RPMI7951 (cell line): ENCODE results near the gene CFAP74. TPM values are rescaled to one million over a fixed set of nuclear protein-coding genes. Genes with fewer than 3 reads are reported as not detected.
"Not testable (repeated sequence)": the region's sequence is repeated elsewhere in the genome, so short reads cannot be mapped to it uniquely, and the experiment has no call there.

Experiments used
- DNase-seq: peaks from one replicate; pipeline ENCODE4 v3.0.0-alpha.2; 2012; ENCODE audit warnings: low read depth
- total RNA-seq: library from RNA; depleted of rRNA; stranded (reverse); fragments of >200 nt; shearing (Covaris generic); gene quantifications from 2 replicates; pipeline ENCODE4 v1.2.3, GENCODE V29; 2014

CFAP74 gene
- total RNA-seq, 1 experiment from 2014 or later: not detected

DNA sequence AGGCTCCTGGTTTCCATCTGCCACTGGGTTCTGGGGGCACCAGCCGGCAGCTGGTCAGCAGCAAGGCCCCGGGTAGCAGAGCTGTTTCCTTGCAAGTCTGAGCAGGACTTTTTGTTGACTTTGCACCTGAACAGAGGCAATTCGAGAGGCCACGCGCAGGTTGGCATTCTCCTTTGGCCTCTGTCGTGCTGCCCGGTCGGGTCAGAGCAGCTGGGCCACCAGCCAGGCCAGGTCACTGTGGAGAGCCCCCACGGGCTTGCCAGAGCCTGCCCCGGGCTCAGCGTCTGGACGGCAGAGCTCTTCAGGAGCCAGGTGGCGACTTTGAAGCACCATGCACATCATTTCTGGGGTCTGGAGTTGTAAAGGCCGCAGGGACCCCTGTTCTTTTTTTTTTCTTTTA, 56.1 kb downstream of the CFAP74 start:
- DNase-seq: no peak

DNA sequence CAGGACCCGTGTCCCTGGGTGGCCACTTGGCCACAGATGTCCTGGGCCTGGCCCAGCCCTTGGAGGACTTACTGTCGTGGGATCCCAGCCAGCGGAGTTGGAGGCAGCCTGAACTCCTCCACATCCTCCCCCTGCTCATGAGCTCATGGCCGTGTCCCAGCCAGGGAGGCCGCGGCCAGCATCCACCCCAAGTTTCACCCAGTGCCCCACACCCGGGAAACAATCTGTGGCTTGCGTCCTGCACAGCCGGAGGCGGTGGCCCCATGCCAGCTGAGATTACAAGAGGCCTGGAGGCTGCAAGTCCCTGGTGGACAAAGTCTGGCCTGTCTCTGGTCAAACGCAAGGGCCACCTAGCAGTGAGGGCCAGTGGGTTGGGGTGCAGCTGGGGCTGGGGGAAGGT, 57.0 kb downstream of the CFAP74 start:
- DNase-seq: peak; percentile 17

DNA sequence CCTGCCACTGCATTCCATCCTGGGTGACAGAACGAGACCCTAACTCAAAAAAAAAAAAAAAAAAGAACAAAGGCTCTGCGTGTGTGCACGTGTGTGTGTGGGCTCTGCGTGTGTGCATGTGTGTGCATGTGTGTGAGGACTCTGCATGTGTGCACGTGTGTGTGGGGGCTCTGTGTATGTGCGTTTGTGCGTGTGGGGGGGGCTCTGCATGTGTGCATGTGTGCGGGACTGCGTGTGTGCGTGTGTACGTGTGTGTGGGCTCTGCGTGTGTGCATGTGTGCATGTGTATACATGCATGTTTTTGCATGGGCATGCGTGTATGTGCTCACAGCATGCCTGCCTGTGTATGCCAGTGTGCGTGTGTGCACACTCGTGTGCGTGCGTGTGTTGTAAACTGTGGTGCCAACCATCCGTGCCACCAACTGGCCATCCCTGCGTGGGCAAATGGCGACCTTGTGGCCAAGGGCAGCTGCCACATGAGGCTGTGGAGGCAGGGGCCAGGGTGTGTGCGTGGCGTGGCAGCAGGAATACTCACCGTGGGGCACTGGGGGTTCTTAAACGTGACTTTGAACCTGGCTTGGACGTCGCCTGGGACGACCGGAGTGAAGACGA, 57.7 kb downstream of the CFAP74 start:
- no peak for DNase-seq

DNA sequence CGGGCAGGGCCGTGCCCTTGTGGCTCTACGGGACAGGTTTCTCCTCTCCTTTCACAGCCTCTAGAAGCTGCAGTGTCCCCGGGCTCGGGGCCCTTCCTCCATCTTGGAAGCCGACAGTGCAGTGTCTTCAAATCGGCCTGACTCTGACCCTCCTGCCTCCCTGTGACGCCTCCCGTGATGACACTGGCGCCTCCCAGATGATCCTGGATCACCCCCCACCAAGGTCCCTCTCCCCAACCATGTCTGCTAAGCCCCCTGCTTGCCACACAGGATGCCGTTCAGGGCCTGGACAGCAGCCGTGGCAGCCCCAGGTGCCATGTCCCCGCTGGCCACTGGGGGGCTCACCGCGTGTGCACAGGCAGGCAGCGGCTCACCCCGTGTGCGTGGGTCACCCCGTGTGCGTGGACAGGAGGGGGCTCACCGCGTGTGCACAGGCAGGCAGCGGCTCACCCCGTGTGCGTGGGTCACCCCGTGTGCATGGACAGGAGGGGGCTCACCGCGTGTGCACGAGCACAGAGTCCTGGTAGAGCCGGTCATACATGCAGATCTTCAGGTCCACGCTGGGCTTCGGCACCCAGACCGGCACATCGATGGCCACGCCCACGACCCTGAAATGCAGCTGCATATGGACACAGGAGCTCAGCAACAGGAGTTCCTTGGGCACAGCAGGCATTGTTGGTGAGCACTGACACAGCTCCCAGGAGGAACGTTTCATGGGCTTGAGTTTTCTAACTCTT, 59.6 kb downstream of the CFAP74 start:
- peak; percentile 27 for DNase-seq

DNA sequence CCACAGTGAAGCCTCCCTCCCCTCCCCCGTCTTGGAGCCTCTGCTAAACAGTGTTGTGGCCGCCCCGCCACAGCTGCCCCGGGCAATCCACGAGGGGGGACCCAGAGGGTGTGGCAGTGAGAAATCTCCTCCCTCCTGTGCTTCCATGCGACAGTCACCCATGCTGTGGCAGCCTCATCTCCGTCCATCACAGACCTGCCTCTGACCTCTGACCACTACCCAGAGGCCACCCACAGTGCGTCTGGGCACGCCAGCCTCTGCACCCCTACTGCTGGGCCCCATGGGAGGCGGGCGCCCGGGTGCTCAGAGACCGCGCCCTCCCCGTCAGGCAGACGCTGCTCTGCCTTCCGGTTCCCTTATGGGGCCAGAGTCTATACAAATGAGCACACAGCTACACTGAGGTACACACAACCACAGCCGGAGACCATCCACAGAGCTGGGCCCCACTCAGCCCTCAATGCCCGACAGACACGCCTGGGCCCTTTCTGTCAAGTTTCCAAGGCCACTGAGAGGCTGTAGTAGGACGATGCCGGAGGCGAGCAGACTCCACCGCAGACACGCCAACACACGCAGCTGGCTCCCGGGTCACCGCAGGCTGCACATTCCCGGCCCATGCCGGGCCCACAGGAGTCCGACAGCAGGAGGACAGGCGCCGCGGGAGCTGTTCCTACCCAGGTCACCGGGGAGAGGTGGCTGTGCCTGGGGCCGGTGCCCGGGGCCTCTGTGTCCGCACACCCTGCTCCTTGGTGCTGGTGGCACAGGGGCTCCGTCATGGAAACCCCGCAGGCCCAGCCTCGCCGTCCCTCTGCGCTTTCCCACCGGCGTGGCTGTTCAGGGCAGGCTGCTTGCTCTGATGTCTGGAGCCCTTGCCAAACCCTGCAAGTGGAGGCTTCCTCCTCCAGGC, 60.6 kb downstream of the CFAP74 start:
- no peak for DNase-seq

- DNase-seq: no peak
Measured at GRCh38 chr1:1941868-1942752, 61.5 kb downstream of the CFAP74 start.

GRCh38 chr1:1941211-1941841, 62.3 kb downstream of the CFAP74 start:
- no peak for DNase-seq

DNA sequence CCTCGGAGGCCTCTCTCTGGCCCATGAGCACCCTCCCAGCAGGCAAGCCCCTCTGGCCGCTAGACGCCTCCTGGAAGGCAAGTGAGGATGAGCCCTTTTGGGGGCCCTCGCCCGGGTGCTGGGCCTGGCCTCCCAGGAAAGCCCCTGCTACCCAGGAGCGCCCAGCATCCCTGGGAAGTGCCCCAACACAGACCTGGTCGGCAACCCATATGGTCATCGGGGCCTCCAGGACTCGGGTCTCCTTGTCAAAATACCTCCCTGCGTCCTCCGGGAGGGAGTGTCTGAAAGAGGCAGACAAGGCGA, 63.5 kb downstream of the CFAP74 start:
- DNase-seq: no peak

GRCh38 chr1:1939296-1940122, 64.1 kb downstream of the CFAP74 start:
- DNase-seq: no peak

- DNase-seq: no peak
Measured at GRCh38 chr1:1938613-1939295, 64.8 kb downstream of the CFAP74 start.

DNA sequence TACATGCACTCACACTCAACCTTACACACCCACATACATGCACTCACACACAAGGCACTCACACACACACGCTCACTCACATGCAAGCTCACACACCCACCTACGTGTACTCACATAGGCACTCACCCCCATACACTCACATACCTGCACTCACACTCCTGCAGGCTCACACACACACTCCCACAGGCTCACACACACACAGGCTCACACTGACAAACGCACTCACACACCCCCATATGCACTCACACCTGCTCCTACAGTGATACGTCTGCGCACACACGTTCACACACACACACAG, 65.4 kb downstream of the CFAP74 start:
- DNase-seq: no peak

DNA sequence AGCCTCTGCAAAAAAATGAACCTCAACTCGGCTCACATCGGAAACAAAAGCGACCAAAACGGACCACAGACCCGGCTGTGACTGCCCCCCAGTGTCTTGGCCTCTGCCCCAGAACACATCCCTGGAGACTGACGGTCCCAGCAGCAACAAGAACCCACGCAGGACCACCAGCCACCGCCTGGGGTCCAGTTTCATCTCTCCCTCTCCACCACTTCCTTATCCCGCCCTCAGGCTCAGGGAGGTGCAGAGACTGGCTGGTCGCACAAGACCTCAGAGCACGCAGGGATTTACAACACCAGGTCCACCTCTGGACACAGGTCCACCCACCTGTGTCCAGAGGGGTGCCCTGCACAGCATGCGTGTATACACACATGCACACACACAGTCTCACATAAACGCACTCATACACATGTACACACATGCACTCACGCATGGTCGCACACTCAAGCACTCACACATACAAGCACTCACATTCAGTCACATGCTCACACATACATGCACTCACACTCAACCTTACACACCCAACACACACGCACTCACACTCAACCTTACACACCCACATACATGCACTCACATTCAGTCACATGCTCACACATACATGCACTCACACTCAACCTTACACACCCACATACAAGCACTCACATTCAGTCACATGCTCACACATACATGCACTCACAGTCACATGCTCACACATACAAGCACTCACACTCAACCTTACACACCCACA, 65.9 kb downstream of the CFAP74 start:
- DNase-seq: no peak

GRCh38 chr1:1937061-1937460, 66.5 kb downstream of the CFAP74 start:
- no peak for DNase-seq

- not testable (repeated sequence) for DNase-seq
Measured at GRCh38 chr1:1934848-1935247, 68.7 kb downstream of the CFAP74 start.

- DNase-seq: no peak
Measured at GRCh38 chr1:1929639-1930545, 73.7 kb downstream of the CFAP74 start.

DNA sequence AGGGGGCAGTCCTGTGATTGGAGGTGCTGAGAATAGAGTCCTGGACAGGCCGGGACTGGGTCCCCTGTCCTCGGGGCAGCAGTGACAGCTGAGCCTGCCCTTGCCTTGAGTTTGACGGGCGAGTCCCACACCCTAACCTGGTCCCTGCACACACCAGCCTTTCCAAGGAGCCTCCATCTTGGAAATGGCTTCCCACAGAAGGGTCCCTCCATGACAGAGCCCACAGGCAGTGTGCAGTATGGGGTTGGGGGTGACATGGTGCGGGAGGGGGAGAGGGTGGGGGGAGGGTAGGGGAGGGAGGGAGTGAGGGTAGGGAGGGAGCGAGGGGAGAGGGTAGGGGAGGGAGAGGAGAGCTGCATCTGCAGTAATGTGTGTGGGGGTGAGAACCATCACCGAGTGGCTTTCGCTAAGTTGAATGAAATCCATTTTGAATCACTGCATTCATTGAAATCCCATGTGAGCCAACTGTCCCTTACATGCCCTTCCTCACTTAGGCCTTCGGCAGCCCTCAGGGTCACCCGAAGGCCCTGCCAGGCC, 74.4 kb downstream of the CFAP74 start:
- no peak for DNase-seq

DNA sequence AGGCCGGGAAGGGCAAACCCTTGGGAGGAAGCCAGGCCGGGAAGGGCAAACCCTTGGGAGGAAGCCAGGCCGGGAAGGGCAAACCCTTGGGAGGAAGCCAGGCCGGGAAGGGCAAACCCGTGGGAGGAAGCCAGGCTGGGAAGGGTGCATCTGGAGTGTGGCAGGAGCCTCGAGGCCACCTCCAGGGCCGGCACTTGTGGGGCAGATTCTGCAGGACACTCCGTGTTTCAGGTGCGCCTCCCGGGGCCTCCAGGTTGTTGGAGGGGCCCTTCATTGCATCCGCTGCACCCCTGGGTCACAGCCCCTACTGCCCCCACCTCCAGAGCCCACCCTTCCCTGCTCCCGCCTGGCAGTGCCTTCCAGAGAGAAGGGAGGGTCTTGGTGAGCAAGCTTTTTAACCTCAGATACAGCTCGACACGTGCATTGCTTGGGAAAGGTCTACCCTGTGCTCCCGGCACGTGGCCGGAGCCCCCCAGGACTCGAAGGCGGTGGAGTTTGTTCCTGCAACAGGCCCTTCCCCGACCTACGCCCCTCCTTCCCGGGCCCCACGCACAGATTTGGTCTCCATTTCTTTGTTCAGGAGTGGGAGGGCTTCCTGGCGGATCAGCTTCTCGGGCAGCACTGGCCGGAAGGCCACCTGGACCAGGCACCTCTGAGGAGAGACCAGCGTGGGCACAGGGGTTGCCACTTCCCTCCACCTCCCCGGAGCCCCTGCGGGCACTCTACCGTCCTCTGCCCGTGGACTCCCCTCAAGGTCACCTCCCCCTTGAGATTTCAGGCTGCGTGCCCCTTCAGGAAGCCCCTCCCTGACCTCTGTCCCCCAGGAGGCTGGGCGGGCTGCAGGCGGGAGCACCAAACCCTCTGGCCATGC, 75.1 kb downstream of the CFAP74 start:
- no peak for DNase-seq
